HG02840 (cell line): ENCODE data around the gene NXT1.

Experiments used
- ATAC-seq: cut with Tn5 transposase; IDR thresholded peaks from one replicate; pipeline ENCODE4 v1.9.1; 2021; ENCODE audit warnings: mild to moderate bottlenecking, moderate library complexity, moderate number of reproducible peaks; ENCODE audit not compliant: unreplicated experiment, low FRiP score

The NXT1 gene

DNA sequence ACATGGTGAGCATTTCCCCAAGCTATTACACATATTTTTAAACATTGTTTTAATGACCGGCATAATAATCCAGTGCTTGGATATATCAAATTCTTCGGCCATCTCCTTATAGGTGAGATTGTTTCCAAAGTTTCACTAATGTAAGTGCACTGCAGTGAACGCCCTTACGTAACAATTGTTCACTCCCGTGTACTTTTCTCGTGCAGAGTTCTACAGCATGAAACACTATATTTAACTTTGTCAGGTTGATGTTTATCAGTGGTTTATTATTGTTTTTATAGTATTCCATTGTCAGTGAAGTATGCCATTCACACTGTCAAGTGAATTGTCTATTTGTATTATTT lies 7.9 kb downstream of the NXT1 start:
- ATAC-seq = no peak

DNA sequence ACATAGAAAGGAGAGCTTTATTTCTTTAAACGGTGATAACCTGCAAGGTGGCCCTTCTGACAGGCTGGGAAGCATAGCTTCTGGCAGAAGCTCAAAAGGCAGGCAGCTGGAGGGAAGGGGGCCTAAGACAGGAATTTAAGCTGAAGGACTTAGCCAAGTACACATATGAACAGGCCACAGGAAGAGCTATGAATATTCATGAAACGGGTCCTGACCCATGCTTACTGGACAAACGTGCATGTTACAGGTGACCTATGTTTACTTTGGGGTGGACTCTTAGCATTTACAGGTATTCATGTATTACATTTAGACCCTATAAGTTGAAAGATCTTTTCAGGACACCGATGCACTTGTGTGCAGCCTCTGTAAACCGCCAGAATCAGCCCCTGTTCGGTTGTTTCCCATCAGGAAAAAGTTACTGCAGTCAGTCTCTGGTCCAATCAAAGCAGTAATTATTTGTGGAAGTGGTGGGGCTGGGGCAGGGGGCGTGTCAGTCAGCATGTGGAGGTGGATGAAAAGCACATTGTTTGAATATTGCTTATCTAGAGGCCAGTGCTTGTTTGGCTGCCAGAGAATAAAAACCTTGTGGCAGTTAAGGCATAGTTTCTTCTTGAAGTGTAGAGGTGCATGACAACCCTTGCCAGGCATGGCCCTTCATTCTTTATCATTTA lies 8.5 kb downstream of the NXT1 start:
- ATAC-seq = no peak

DNA sequence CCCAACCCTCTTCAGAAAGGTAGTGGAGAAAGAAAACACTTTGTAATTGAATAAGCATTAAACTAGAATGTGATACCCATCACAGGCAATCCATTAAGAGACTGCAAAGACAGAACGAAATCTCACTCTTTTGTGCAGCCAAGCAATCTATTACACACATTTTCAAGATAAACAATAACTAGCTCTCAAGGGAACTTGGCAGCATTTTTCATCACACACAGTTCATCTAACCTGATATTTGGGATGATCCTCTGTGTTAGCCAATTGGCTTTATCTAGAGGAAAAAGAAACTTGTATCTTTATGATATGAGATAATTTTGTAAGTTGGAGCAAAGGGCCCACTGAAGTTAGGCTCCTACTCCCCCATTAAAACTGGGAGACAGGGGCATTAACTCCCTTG lies 9.9 kb downstream of the NXT1 start:
- ATAC-seq = no peak

DNA sequence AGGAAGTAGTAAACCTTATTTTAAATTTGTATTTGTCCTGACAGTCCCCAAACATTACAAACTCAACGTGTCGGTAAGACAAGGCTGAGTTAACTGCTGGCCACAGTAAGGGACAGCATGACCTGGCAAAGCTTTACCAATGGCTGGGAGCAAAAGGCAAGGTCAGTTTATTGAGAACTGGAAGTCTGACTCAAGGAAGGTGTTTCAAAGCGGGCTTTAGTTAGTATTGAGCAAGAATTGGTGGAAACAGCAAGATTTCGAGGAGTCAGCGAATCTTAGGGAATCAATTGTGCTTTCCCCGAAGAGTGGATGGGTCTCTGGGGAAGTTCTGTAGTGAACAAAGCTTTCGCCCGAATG lies 10.5 kb downstream of the NXT1 start:
- no peak for ATAC-seq

DNA sequence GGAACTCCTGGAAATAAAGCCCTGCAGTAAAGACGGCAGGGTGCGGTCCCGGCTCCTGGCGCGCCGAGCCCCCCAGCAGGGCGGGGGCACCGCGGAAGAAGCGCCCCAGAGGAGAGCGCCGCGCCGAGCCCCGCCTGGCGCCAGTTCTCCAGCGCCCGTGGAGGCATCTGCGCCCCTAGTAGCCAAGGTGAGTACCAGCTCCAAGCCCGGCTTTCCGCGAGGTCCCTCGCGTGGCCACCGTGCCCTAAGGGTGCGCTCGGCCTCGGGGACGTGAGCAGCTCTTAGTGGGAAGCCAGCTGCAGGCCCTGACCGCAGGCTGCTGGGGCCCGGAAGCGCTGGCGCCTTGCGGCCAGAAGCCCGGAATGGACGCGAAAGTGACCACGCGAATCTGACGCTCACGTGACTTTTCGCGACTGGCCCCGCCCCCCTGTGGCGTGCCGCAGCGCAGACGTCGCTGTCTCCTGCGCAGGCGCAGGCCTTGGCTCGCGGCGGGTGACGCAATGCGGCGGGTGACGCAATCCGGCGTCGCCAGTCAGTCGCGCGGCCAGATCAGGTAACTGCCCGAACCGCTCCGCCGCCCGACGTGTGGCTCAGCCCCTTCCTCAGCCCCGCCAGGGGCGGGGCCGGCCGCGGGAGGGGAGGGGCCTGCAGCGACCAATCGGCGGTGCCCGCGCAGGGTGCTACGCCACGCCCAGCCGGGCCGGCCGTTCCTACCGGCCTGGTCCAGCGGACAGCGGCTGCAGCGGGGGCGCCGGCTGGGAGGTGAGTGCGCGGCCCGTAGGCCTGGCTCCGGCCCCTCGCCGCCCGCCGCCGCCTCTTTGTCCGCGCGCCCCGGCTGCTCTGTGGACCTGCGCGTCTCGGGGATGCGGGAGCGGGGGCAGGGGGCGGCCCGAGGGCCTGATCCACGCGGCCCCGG lies 11.1 kb downstream of the NXT1 start, which contains the start of gene GZF1:
TSS of gene GZF1 (plus strand) at position 707 of the 916 bp plus-strand sequence. CDS start 2,202 bp downstream, outside the sequence.
- ATAC-seq = peak; percentile 65

DNA sequence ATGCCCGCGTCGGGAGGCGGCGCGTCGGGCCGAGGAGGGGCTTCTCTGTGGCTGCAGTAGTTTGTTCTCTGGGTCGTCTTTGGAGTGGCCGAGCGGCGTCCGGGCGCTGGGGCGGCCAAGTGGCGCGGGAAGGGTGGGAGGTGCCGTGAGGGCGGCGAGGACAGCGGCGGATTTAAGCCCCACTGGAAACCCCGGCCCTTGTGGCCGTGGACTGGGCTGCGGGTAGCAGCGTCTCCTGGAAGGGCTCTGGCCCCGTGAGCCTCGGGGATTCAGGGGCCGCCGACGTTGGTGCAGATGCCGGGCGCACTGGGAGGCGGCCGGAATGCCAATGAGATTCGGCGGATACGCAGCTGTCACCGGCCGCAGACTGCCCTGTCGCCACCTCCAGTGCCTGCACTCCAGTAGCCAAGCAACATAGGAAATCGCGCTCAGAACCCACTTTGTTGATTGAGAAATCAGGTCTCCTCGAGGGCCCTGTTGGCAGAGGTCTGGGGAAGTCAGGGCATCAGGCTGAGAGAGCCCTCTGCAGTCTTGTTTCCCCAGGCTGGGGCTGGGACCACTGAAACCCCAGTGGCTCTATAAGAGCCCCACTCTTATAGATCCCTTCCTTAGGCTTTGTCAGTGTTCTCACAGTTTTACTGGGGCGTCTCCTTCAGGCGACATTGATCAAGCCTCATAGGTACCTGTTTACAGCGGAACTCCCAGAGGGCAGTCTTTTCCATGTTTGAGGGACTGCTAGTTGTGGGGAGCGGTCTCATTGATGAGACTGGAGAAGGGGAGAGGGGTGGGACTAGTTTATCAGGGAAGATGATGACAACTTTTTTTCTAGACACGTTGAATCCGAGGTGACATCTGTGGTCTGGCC lies 12.0 kb downstream of the NXT1 start:
- peak; percentile 16 for ATAC-seq

DNA sequence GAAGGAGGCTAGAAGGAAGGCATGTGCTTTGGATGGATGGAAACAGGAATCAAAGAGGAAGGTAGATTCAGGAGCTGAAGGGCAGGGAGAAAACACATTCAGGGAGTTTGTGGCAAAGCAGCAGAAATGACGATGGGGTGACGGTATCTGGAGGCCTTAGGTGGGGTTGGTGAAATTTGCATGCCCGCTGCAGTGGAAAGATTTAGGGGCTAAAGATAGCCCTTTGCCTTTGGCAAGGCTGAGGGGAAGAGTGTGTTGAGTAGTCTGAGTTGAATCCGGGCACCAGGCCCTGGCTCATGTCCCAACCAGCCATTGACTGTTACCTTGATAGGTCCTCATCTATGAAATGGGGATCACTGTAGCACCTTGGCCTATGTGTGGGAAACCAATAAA lies 12.7 kb downstream of the NXT1 start:
- no peak for ATAC-seq

DNA sequence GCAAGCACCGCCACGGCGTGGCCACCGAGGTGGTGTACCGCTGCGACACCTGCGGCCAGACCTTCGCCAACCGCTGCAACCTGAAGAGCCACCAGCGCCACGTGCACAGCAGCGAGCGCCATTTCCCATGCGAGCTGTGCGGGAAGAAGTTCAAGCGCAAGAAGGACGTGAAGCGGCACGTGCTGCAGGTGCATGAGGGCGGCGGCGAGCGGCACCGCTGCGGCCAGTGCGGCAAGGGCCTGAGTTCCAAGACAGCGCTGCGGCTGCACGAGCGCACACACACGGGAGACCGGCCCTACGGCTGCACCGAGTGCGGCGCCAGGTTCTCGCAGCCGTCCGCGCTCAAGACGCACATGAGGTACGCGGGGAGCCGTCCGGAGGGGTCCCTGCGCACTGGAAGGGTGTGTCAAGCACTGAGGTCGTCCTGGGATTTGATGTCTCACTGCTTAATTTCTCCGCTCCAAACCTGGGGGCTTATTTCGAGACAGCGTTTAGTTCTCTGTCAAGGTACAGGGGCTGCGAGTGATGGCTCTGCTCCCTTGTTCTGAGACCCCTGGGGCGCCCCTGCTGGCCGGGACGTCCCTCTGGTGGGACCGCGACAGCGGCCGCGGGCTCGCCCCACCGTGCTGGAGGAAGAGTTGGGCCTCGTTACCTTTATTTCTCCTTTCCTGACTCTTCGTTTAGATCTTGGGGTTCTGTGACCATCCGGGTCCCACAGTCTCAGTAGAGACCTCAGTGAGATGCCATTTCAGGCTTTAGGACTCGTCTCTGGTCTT lies 15.0 kb downstream of the NXT1 start:
- no peak for ATAC-seq

DNA sequence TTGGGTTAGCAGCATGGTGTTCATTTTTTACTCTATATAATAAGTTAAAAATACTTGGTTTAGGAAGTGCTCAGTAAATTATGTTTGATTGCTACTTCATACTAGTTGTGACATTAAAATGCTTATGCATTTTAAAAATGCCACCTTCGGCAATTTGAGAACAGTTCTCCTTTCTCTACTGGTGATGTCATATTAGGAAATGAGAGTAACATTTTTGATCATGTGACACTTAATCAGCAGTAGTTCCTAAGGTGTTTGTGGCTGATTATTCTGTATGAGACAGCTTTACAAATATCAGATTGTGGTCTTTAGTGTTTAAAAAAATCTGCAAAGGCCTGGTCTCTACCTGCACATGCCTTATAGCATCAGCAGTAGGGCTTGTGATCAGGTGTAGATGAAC lies 15.8 kb downstream of the NXT1 start:
- ATAC-seq = no peak

DNA sequence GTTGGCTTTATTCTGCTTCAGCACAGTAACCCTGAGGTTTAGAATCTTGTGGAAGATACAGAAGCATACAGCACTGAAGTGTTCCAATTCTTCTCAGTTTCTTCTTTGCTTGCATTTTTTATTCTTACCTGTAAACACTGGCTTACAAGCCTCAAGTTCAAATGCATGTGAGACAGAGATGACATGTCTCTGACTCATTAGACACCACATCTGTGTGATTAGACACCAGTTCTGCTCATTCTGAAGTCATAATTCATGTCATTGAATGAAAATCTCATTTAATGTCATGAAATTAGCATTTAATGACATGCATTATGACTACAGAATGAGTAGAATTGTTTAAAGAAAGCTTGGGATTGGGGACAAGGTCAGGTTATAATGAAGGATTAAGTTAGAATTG lies 17.2 kb downstream of the NXT1 start:
- no peak for ATAC-seq

DNA sequence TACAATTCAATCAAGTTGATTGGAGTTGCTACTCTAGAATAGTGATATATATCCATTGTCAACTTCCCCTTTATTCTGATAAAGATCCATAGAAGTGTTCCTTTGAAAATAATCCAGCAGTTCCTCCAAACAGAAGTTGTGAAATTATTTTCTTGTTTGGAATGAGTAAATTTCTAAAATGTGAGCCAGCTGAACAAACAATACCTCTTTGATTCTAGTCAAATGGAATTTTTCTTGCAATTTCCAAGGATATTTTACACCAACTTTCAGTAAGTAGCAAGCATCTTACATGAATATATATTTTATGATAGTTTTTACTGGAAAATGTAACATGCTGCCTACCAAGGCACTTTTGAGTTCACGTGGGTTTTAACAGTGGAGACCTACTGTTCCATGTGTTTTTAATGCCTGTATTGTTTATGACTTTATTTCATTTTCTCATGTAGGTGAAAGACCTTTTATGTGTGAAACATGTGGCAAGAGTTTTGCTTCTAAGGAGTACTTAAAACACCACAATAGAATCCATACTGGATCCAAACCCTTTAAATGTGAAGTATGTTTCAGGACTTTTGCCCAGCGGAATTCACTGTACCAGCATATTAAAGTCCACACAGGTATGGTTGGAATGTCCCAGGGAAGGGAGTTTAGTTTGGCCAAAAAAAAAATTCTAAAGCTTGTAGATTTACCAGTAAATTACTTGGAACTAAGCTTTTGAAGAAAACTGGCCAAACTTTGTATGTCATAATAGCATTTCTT lies 17.9 kb downstream of the NXT1 start:
- no peak for ATAC-seq

DNA sequence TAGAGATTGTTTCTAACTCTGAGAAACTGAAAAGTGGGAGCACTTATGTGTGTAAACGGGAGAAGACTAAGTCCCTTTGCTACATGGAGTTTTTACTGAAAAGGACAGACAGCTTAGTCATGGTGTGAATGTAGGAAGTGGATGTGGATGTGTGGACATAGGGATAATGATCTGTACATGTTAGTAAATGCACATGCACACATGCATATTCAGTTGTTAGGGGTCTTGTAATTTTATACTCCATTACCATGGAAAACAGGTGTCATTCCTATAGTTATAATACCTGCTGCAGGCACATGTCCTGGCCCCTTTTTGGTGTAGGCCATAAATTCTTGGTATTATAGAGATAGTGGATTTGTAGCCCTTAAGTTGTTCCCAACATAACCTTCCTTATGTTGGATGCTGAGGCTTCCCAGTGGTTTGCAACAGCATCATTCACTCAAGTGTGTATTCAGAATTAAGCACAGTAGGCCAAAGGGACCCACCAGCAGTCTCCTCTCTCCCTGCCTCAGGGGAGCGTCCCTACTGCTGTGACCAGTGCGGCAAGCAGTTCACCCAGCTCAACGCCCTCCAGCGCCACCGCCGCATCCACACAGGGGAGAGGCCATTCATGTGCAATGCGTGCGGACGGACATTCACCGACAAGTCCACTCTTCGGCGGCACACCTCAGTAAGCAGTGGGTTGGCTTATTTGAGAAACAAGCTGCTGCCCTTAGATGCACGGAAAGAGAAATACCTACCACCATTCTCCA lies 18.7 kb downstream of the NXT1 start:
- ATAC-seq = no peak

DNA sequence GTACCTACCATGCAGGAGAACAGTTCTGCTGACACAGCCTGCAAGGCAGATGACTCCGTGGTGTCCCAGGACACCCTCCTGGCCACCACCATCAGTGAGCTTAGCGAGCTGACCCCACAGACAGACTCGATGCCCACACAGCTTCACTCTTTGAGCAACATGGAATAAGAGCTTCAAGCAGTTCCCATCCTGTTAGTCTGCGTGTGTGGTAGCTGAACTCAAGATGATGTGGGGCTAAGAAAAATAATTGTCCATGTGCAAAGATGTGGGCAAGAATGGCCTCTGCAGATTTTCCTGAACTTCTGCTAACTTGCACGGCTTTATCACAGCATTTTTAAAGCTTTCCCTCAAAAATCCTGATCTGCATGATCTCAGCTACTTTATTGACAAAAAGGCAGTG lies 19.7 kb downstream of the NXT1 start:
- no peak for ATAC-seq

DNA sequence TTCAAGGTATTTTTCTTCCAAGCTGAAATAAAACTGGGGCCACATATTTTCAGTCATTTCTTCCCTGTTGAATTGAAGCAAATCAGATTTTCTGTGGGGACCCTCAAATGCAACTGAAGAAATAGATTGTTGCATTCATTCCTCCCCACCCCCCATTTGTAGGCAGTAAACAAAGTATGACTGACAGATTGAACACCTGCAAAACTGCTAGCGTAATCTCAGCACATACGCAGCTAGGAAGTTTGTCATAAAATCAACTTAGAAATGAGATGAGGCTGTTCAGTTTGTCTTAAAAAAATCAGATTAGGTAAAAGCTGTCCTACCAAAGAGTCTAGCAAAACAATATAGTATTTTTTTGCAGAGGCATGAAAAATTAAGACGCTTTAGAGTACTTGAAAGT lies 20.3 kb downstream of the NXT1 start:
- no peak for ATAC-seq

DNA sequence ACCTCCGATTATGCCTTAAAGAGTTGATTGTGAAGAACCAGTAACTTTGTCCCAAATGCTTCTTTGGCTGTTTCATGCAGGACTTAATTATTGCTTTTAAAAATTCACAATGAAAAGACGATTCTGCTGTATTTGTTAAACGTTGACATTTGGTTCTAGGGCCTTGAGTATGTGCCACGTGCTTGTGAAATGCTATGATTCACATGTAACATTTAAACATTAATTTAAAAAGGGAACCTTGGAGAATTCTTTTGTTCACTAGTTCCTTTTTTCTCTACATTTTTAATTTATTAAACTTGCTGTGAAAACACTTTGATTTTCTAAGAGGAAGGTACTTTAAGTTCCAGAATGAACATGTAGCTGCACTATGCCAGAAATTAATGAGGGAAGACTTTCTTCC lies 20.9 kb downstream of the NXT1 start:
- ATAC-seq = no peak

DNA sequence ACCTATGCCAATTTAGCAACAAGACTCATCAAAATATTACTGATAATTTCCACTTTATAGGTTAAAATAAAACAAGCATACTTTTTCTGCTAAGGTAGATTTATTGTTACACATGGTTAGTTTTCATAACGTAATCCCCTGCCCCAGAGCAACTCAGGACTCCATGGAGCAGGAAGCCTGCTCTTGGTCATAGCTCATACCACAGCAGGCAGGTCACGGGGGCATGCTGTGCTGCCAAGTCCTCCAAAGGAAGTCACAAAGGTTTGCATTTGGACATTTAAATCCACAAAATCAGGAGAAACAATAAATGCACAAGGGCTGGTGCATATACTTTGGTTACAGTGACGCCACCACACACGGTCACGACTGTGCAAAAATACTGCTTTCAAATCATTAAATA lies 23.9 kb downstream of the NXT1 start:
- no peak for ATAC-seq

DNA sequence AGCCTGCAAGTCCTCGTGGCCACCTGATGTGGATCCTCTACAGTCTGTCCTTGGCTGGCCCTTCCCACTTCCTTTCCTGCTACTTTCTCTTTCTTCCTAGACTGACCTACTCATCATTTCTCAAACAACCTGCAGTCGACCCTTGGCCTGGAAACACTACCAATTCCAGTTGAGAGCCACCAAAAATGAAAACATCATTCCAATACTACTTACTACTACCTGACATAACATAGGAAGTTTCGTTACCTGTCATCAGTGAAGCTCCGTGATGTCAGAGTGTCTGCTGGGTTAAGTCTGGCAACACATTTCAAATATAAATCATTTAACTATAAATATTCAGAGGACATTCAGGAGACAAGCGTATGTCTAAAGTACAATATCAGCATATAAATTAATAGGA lies 25.2 kb downstream of the NXT1 start:
- no peak for ATAC-seq

DNA sequence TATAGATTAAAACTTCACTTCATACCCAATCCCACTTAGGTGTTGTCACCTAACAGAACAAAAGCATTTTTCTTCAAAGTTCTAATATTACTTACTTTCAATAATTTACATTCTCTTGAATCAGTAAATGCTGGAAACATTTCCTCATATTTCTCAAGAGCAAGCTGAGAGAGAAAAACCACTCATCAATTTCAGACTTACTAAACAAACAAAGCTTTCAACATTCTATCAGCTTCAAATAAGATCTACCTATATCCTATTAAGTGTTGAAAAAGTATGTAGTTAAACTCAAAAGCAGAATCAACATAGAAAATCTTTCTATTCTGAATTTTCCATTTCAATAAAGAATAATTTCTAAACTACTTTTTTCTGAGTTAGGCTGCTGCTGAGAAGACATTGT lies 29.2 kb downstream of the NXT1 start:
- ATAC-seq = no peak

DNA sequence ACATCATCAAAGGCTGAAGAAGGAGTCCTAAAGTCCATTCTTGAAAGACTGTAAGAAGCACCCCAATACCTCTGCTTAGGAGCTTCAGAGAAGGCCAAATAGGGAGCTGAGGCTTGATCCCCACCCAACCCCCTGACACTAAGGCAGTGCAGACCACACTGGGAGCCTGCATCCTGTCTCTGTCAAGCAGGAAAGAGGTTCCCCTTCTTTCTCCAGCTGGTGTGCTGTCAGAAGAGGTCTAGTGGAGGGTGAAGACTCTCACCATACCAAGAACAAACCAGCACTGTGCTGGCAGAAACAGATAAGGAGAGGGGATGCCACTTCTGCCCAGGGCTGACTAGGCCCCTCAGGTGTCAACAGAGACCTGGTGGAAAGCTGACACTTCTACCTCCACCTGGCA lies 31.3 kb downstream of the NXT1 start:
- no peak for ATAC-seq
